GM21576 (cell line): ENCODE results near the gene IFNL3.

Experiments
- ATAC-seq: cut with Tn5 transposase; IDR thresholded peaks from one replicate; pipeline ENCODE4 v1.9.1; 2021; ENCODE audit warnings: mild to moderate bottlenecking, moderate library complexity; ENCODE audit not compliant: unreplicated experiment

Gene IFNL3

GRCh38 chr19:39194832-39195542 lies 49.8 kb downstream of the IFNL3 start:
- no peak for ATAC-seq

- no peak for ATAC-seq
Measured at GRCh38 chr19:39193803-39194202, 51.0 kb downstream of the IFNL3 start.
